Stimulated activated CD8-positive, alpha-beta memory T cell treated with anti-CD3 and anti-CD28 coated beads, Interleukin-15, amount 100 ng/mL, for 48 hours (primary cell): ENCODE results near the gene ITGA5.

ENCODE experiments used
- DNase-seq, 2 donors: peaks; one replicate each; pipeline ENCODE4 v3.0.0-alpha.2; 2020; ENCODE audit warnings: low read depth in 2 of 2

Gene ITGA5

DNA sequence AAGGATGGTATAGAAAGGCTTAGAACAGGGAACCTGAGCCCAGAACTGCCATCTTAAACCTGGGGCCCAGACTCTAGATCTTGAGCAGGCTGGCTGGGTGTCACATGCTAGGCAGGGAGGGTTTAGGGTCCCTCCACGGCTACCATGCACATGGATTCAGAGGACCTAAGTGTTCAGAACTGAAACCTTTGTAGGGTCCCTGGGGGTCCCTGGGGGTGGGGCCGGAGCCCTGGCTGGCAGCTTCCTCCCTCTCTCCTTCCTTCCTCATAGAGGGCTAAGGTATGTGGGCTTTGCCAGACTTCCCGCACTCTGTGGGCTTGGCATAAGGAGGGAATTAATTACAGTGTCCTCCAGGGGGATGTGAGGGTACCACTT lies 29.9 kb downstream of the ITGA5 start:
- DNase-seq, result no peak

DNA sequence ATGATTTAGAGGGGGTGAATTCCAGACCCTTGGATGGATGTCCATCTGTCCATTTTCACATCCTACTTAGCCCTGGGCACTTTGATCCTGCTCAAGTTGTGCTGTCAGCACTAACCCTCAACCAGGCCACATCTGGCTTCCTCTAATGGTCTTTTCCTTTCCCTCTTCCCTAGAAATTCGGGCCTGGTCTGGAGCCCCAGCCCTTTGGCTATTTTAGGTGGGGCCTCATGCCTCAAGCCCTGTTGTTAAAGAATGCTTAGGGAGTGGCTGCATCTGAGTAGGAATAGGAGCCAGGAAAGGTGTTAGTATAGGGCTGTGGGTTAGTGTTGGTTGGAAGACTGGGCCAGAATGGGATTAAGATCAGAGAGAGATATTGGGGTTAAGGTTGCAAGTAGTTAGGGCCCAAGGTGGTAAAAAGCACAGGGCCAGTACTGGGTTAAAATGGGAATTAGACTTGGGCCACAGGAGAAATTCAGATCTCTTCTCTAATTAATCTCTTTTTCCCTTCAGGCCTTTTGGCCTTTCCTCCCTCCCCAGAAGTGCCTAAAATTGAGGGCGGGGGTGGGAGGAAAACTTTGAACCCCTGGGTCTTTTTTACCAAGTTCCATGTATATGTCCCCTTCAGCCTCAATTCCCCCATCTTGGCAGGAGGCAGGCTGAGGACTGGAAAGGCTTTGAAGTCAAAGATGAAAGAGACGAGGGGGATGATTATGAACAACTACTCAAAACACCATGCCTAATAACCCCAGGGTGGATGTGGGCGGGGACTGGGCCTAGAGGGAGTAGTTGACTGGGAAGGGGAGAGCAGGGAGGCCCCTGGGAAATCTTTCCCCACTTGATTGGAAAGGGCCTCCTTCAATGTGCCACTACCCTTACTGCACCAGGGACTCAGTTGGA lies 30.6 kb downstream of the ITGA5 start:
- no peak for DNase-seq

DNA sequence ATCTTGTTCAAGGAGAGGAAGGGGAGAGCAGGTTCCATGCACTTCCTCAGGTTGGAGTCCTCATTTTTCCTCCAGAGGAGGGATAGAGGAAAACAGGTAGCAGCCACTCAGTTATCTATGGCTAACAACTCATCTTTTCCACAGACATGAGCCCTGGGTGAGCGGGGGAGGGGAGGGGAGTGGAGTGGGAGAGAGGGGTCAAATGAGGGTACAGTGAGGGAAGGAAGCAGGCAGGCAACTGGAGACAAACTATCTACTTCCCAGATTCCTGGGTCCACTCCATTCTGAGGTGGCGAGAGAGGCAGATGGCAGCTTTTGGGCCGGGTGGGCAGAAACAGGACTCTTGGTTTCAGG lies 32.0 kb downstream of the ITGA5 start:
- DNase-seq, result no peak

DNA sequence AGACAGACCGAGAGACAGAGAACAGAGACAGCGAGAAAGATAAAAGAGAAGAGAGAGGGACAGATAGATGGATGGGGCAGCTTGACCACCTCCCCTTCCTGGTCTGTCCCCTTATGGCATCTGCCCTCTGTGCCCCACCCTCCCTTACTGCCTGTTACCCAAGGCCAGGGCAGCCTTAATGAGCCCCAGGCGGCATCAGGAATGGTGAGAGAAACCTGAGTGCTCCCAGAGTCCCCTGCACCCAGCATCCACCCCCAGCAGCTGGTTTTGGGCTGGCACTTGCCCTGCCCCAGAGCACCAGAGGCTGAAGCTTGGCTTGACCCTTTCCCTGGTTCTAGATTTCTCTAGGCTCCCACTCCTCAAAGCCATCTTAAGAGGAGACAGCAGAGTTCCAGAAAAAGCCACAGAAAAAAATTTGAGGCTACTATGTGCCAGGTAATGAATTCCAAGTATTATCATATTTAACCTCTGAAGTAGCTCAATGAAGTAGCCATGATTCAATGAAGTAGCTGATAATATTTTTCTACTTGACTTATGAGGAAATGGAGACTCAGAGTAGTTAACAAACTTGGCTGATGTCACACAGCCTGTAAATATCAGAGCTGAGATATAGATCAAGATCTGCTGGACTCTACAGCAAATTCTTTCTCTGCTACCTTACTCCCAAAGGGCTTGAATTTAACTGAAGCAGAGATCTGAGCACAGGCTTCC lies 32.5 kb downstream of the ITGA5 start:
- DNase-seq, result no peak

DNA sequence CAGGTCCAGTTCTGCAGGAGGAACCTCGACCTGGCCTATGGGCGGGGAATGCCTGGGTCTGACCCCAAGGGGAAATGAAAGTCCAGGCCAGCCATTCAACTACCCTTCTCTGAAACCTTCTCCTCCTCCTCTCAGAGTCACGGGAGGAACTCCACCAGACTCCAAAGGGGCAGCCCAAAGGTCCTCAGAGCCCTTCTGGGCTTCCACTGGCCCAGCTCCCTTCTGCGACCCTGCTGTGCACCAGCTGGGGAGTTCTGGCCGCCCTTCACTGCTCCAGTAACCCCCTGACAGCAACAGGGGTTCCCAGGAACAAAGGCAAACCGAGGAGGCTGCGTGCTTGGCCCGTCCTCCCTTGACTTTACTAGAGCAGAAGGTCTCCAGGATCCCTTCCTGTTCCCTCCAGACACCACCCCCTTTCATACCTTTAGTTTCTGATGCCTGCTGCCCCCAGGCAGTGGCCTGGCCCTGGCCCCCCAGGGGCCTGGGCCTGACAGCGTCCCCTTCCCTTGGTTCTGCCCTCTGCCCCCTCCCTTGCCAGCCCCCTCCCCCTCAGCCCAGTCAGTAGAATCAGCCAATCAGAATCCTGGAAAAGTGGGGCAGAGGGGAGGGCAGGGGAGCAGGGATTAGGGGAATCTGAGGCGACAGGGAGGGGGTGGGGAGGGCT lies 33.7 kb downstream of the ITGA5 start:
- DNase-seq, result no peak

DNA sequence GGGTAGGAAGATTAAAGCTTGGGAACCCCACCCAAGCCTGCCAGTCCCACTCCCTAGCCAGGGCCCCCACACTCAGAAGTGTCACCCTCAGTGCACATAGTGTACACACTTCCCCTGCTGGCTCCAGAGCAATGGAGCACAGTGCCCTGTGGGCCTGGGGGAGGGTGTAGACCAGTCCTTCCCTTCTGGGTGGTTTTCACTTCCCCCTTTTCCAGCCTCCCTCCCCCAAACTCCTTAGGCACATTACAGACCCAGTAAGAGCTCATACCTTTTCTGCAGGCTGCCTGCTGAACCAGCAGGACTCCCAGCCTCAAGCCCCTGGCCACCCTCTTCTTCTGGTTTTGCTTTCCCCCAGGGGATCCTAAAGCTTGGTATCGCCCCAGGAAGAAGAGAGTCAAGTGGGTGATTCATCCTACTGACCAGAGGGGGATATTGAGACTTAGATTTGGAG lies 34.5 kb downstream of the ITGA5 start, which contains the start of gene ZNF385A:
ZNF385A (minus strand) TSS at position 143 of the 451 bp plus-strand sequence. CDS start 219 bp downstream, outside the sequence.
- no peak for DNase-seq

DNA sequence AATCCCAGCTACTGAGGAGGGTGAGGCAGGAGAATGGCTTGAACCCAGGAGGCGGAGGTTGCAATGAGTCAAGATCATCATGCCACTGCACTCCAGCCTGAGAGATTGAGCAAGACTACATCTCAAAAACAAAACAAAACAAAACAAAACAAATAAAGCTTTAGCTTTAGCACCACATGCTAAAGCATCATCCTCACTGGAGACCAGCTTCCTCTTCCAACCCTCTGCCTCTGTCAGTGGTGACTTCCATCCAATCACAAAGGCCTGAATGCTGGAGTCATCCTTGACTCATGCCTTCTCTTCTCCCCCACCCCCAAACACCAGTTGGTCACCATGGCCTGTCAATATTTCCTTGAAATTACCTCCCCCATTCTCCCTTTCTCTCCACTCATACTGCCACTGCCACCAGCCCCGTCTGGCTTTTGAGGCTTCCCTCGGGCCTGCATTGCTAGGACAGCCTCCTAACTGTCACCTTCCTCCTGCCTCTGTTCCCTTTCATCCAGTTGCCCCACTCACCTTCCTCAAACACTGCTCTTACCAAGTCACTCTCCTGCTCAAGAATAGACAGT lies 35.9 kb downstream of the ITGA5 start:
- peak in 1 of 2 donors; percentile 45 for DNase-seq

DNA sequence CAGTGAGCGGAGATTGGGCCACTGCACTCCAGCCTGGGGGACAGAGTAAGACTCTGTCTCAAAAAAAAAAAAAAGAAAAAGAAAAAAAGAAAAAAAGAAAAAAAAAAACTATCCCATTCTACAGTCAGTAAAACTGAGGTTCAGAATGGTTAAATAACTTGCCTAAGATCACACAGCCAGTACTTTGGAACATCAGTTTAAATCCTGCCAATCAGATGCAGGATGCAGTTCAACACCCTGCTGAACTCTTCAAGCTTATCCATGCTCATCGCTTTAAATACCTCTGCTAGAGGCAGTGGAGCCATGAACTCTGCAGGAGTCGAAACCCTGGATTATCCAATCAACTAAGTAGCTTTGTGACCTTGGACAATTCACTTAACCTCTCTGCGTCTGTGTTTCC lies 37.9 kb downstream of the ITGA5 start:
- no peak for DNase-seq

DNA sequence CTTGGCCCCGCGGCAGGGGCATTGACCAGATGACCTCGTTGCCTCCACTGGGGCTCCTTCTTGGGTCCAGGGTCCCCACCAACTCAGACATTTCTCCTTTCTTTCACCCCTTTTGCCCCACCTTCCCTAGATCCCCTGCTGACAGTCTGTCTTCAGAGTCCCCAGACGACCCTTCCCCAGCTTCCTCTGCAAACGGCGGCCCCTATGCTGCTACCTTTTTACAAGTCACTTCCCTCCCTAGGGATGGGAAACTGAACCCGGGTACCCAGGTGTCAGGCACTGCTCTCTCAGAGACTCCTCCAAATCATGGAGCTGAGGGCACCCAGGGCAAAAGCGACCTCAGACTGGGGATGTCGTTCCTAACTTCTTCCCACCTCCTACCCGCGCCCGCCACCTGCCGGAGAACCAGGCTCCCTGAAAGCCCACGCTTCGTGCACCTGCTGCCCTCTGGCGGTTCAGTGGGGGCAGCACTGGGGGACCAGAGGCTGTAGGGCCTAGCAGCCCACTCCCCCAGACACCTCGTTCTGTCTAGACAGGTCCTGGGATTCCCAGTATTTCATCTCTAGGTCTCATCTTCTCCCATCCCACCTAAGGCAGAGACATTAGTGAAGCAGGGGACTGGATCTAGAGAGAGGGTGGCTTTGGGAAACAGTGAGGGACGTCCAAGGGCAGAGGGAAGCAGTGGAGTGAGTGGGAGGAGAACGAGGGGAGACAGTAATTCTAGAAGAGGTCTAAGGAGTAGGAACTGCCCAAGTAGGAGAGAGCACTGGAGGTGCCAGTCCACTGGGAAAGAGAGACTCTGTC lies 39.5 kb downstream of the ITGA5 start:
- DNase-seq, result peak; percentile 75 to 78

DNA sequence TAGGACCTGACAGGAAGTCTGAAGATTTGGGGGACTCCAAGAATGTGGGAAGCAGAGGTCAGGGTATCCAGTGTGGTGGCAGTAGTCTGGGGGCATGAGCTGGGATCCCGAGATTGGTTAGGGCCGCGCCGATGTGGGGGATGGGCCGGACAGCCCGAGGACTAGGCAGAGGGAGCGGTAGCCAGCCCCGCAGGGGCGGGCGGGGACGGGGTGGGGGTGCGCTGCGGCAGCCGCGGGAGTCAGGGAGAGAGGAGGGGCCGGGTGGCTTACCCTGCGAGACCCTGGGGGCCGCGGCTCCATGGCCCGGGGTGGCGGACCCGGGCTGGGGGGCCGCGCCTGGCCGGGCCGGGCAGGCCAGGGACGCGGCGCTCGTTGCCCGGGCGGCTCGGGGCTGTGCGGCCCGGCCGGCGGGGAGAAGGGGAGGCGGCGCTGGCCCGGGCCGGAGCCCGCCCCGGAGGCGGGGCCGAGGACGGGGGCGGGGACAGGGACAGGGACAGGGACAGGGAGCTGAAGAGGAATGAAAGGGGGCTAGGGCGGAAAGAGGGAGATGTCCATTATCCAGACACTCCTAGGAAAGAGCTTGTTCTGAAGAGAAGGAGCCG lies 40.2 kb downstream of the ITGA5 start:
- DNase-seq, result no peak

DNA sequence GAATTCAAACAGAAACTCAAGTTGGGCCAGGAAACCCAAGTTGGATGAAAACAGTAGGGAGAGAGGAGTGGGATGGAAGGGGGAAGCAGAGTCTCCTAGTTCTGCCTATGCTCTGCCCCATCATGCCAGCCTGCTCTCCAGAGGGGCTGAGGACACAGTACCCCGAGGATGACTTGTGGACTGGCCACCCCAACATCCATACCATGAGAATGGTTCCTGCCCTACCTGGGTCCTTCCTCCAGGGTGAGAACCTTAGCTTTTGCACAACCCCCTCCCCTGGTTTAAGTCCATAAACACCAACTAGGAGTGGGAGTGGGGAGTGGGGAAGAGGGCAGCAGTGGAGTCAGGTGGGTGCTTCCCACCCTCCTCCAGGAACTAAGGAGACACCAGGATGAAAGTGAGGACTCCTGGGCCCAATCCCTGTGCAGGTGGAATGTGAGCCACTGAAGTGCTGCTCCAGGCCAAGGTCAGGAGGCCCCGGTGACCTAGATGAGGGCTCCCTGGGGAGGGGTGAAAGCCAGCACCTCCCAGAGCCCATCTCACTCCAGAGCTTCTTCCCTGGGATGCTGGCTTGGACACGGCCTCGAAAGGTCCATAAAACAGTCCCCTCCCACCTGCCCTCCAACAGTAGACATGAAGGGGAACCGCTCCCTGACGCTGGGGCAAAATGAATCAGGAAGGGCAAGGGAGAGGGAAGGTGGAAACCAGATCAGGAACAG lies 41.1 kb downstream of the ITGA5 start:
- DNase-seq, result no peak

DNA sequence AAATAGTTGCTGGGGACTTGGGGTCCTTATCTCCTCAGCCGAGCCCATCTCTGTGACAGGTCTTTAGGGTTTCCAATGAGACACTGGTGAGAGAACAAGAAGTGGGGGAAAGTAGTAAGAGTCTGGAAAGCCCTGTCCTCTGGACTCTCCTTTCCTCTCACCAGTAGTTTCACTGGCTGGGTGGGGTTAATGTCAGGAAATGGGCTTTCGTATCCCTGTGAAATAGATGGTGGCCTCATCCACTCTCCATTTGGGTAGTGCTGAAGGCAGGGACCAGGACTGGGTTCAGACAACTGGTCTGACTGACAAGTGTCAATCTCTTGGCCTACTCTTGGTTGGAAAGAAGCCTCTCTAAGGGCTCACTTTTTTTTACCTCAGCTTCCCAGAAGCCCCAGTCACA lies 42.1 kb downstream of the ITGA5 start:
- no peak for DNase-seq

DNA sequence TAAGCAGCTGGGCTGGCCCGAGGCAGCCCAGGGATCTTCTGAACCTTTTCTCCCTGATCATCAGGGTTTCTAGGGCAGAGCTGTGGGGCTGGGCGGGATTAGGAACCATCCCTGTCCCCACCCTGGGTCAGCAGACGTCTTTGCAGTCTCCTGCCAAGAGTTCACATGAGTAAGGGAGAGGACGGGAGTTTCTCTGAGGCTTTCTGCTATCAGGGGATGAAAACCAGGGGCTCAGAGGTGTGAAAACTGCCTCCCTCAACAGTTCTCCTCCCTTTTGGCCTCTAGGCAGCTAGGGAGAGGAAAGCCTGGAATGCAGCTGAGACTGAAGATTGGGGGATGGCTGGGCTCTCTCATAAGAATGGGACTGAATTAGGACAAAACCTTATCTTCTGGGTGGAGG lies 42.5 kb downstream of the ITGA5 start:
- no peak for DNase-seq

DNA sequence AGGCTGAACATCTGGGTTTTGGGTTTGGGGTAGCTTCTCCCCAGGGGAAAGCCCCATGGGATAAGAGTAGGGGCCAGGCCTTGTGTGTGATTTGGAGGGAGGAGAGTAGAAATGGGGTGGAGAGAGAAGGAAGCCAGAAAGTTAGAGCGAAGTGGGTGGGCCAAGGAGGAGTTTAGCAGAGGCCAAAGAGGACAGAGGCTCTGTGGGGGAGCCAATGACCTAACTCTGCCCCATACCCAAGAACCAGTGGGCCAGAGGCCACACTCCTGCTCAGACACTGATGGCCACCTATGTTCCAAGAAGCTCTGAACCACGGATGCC lies 43.8 kb downstream of the ITGA5 start:
- no peak for DNase-seq

DNA sequence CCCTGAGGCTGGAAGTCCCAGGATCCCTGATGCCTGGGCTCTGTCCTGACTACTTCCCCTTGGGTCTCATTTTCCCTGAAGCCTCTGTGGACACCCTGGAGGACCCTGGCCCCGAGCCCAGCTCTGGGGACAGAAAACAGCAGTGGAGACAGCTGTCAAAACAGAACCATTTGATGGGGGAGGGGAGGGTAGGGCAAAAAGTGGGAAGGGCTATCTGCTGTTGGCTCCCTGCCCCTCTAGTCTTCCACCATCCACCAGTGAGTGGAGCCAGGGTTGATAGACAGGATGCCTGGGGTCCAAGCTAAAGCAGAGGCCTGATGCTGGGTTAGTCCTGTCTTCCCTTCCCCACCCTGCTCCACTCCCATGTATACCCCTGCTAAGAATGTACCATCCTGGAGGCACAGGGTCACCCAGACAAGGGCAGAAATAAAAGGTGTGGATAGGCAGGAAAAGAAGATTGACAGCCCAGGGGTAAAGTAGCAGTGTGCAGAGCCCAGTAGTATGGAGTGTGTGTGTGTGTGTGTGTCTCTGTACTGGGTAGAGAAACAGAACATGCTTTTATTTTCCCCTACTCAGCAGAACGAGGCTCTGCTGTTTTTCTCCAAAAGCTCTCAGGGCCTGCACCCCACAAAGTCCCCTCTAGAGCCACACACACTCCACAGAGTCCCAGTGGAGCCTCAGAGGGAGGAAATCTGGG lies 44.4 kb downstream of the ITGA5 start:
- DNase-seq, result no peak

DNA sequence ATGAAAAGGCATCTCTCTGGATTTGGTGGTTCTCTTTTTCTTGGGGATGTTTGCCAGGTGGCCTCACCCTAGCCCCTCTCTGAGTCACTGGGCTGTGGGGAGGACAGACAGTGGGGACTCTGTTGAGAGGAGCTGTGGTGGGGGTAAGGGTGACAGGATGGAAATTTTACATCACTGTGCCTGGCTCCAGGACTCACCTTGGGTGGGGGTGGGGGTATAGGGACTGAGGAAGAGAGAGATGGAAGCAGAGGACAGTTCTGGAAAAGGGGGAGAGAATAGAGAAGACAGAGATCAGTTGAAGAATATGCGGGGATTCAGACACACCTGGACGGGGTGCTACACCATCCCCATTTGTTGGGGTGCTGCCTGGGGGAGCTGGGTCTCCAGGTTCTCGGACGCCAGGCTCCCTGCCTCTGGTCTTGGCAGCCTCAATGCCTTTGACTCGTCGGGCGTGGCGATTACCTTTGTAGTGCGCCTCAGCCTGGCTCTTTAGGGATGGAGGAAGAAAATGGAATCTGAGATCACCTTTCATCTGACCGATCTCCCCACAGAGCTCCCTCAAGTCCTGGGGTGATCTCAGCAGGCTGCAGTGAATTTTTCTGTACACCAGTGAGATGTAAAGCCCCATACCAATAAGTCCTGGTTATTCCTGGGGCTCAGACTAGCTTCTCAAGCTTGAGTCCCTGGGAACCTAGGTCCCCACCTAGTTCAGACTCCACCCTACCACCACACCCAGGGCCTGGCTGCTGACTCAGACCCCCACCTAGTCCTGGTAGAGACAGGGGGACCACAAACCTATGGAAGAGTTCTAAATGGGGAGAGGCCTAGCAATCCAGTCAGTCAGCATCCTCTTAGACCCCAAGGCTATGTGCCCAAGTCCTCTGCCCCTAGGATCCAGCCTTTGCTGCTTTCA lies 45.2 kb downstream of the ITGA5 start:
- no peak for DNase-seq

DNA sequence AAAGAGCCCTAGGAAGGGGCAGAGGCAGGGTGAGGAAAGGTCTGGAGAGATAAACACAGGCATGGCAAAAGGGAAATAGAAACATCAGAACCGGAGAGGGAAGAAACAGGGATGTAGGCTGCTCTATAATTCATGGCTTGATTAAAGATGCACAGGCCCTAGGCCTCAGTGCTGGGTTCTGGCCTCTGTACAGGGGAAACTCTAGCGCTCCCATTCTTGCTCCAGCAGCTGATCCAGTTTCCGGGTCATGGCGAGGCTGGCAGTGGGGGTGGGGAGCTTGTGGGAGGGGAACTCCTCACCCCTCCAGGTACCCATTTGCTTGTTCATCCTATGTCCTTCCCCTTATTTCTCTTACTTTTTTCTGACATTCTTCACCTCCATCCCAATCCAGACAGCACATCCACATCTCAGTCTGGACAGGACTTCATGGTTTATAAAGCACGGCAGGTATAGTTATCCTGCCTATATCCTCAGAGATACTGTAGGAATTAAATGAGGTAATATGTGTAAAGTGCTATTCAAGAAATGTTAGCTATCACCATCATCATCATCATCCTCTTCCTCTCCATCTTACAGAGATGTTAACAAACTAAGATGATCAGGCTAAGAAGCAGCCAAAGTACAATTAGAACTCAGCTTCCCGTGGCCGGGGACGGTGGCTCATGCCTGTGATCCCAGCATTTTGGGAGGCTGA lies 46.8 kb downstream of the ITGA5 start:
- no peak for DNase-seq
